GM19025 (cell line): ENCODE measurements around the gene ATG16L2.

Experiments
- ATAC-seq: cut with Tn5 transposase; IDR thresholded peaks from one replicate; pipeline ENCODE4 v1.9.1; 2021; ENCODE audit warnings: mild to moderate bottlenecking, low read depth, moderate library complexity; ENCODE audit not compliant: unreplicated experiment

ATG16L2 gene

GRCh38 chr11:72871119-72871518 is 56.9 kb downstream of the ATG16L2 start:
- no peak for ATAC-seq

- ATAC-seq = no peak
Measured at GRCh38 chr11:72872012-72872411, 57.8 kb downstream of the ATG16L2 start.

GRCh38 chr11:72875736-72876135 is 61.5 kb downstream of the ATG16L2 start:
- ATAC-seq = no peak

GRCh38 chr11:72876147-72876546 is 61.9 kb downstream of the ATG16L2 start:
- no peak for ATAC-seq
